Fibroblast of the aortic adventitia (primary cell): ENCODE results near the gene LRFN4. TPM values are rescaled to one million over a fixed set of nuclear protein-coding genes. Genes with fewer than 3 reads are reported as not detected.

Experiments
- DNase-seq: peaks from one replicate; pipeline ENCODE4 v3.0.0-alpha.2; 2010; ENCODE audit warnings: low read depth
- H3K4me3 ChIP-seq: 2 replicates; pipeline ENCODE4 v1.5.1; 2011; ENCODE audit warnings: low read depth, mild to moderate bottlenecking, control low read depth, low read length, moderate library complexity
- CTCF ChIP-seq: IDR thresholded peaks from 2 replicates; pipeline ENCODE4 v1.5.1; 2011; ENCODE audit warnings: mild to moderate bottlenecking, low read length, control low read depth, inconsistent platforms; ENCODE audit not compliant: insufficient read depth
- total RNA-seq: library from RNA; depleted of rRNA; stranded (reverse); fragments of >200 nt; gene quantifications from 2 replicates; pipeline ENCODE4 v1.2.3, GENCODE V29; 2012; ENCODE audit warnings: low replicate concordance

Gene LRFN4
- total RNA-seq, 1 donor = 25.8 TPM

- no peak overlapping the region for H3K4me3 ChIP-seq
- no peak for TF ChIP-seq CTCF
- no peak for DNase-seq
These were observed 6.7 kb downstream of the LRFN4 start for GRCh38 chr11:66863428-66864125.

GRCh38 chr11:66864172-66864901, 7.5 kb downstream of the LRFN4 start:
- H3K4me3 ChIP-seq = no peak overlapping the region
- DNase-seq = no peak
- TF ChIP-seq CTCF = no peak

- no peak overlapping the region for H3K4me3 ChIP-seq
These were observed 8.2 kb downstream of the LRFN4 start for GRCh38 chr11:66864924-66865697.

GRCh38 chr11:66866007-66866406, 9.1 kb downstream of the LRFN4 start:
- TF ChIP-seq CTCF = no peak
- no peak for DNase-seq
- no peak overlapping the region for H3K4me3 ChIP-seq

More at GRCh38 chr11:66864924-66865697, 8.2 kb downstream of the LRFN4 start:
- TF ChIP-seq CTCF = peak; percentile 5
- peak; percentile 17 for DNase-seq

GRCh38 chr11:66866511-66866986, 9.7 kb downstream of the LRFN4 start:
- H3K4me3 ChIP-seq = no peak overlapping the region
- no peak for DNase-seq
- no peak for TF ChIP-seq CTCF

- no peak for DNase-seq
- no peak for TF ChIP-seq CTCF
- H3K4me3 ChIP-seq = no peak overlapping the region
These were observed 10.7 kb downstream of the LRFN4 start for GRCh38 chr11:66867425-66868040.
